ENCODE data around the gene C2orf72. TPM values are rescaled to one million over a fixed set of nuclear protein-coding genes. Genes with fewer than 3 reads are reported as not detected.

Gene C2orf72
- total and polyA plus RNA-seq, 2 of the 13 experiments (the other 11 are each of a cell fraction or from before 2014, with no cell fraction given) = 147 to 203 TPM

DNA sequence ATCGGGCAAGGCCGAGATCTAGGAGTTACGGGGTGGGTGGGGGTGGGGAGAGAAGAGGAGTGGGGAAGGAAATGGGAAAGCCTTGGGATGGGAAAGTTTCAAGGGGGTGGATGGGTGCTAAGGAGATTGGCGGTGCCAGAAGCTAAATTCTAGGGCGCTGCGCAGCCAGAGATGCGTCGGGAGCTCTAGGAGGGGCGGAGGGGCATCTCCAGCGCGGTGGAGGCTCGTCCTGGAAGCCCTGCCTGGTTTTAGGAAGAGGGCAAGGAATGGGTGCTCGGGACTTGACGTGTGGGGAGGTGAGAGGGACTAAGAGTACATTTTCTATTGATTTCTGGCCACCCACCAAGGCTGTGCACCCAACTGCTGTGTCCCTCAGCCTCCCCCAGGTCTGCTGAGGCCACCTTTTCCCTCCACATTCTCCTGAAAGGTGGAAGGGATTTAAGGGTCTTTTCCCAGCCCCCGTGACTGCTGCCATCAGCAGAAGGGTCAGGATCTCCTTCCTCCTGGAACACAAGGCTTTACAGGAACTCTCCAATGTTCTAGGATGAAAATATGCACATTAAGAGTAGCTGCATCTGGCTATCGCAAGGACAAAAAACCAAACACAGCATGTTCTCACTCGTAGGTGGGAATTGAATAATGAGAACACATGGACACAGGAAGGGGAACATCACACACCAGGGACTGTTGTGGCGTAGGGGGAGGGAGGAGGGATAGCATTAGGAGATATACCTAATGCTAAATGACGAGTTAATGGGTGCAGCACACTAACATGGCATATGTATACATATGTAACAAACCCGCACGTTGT, 1.4 kb downstream of the C2orf72 start (continued):
- TF ChIP-seq, protein P1, sequence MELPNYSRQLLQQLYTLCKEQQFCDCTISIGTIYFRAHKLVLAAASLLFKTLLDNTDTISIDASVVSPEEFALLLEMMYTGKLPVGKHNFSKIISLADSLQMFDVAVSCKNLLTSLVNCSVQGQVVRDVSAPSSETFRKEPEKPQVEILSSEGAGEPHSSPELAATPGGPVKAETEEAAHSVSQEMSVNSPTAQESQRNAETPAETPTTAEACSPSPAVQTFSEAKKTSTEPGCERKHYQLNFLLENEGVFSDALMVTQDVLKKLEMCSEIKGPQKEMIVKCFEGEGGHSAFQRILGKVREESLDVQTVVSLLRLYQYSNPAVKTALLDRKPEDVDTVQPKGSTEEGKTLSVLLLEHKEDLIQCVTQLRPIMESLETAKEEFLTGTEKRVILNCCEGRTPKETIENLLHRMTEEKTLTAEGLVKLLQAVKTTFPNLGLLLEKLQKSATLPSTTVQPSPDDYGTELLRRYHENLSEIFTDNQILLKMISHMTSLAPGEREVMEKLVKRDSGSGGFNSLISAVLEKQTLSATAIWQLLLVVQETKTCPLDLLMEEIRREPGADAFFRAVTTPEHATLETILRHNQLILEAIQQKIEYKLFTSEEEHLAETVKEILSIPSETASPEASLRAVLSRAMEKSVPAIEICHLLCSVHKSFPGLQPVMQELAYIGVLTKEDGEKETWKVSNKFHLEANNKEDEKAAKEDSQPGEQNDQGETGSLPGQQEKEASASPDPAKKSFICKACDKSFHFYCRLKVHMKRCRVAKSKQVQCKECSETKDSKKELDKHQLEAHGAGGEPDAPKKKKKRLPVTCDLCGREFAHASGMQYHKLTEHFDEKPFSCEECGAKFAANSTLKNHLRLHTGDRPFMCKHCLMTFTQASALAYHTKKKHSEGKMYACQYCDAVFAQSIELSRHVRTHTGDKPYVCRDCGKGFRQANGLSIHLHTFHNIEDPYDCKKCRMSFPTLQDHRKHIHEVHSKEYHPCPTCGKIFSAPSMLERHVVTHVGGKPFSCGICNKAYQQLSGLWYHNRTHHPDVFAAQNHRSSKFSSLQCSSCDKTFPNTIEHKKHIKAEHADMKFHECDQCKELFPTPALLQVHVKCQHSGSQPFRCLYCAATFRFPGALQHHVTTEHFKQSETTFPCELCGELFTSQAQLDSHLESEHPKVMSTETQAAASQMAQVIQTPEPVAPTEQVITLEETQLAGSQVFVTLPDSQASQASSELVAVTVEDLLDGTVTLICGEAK (IDR thresholded peaks at IDR 0.05) = no peak
- TF ChIP-seq, protein P1 (CRISPR knock-in tag; IDR thresholded peaks at IDR 0.05) = no peak
- TF ChIP-seq ZNF367 (CRISPR knock-in tag; IDR thresholded peaks at IDR 0.05; ENCODE audit: borderline replicate concordance) (no peak), ZXDC (CRISPR knock-in tag; IDR thresholded peaks at IDR 0.05) (no peak), NR2F1 (CRISPR knock-in tag; IDR thresholded peaks at IDR 0.05) (no peak), EZH2 (conservative IDR thresholded peaks at IDR 0.05; ENCODE audit: low read depth, low read length) (no peak), PREB (CRISPR knock-in tag; IDR thresholded peaks at IDR 0.05) (no peak), CREB3 (CRISPR knock-in tag; IDR thresholded peaks at IDR 0.05) (no peak), POLR2G (IDR thresholded peaks at IDR 0.05; ENCODE audit: low read depth, low read length) (peak; percentile 29; the same call in 1 of the 2 replicates), ZNF34 (CRISPR knock-in tag; IDR thresholded peaks at IDR 0.05; ENCODE audit: borderline replicate concordance) (no peak), CENPT (CRISPR knock-in tag; IDR thresholded peaks at IDR 0.05; ENCODE audit: low read depth) (no peak)
- TF ChIP-seq, protein P2, sequence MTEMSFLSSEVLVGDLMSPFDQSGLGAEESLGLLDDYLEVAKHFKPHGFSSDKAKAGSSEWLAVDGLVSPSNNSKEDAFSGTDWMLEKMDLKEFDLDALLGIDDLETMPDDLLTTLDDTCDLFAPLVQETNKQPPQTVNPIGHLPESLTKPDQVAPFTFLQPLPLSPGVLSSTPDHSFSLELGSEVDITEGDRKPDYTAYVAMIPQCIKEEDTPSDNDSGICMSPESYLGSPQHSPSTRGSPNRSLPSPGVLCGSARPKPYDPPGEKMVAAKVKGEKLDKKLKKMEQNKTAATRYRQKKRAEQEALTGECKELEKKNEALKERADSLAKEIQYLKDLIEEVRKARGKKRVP (CRISPR knock-in tag; IDR thresholded peaks at IDR 0.05) = no peak

All from HepG2 (cell line).